ENCODE data around the gene SEMA4D.

The SEMA4D gene, protein sequence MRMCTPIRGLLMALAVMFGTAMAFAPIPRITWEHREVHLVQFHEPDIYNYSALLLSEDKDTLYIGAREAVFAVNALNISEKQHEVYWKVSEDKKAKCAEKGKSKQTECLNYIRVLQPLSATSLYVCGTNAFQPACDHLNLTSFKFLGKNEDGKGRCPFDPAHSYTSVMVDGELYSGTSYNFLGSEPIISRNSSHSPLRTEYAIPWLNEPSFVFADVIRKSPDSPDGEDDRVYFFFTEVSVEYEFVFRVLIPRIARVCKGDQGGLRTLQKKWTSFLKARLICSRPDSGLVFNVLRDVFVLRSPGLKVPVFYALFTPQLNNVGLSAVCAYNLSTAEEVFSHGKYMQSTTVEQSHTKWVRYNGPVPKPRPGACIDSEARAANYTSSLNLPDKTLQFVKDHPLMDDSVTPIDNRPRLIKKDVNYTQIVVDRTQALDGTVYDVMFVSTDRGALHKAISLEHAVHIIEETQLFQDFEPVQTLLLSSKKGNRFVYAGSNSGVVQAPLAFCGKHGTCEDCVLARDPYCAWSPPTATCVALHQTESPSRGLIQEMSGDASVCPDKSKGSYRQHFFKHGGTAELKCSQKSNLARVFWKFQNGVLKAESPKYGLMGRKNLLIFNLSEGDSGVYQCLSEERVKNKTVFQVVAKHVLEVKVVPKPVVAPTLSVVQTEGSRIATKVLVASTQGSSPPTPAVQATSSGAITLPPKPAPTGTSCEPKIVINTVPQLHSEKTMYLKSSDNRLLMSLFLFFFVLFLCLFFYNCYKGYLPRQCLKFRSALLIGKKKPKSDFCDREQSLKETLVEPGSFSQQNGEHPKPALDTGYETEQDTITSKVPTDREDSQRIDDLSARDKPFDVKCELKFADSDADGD

DNA sequence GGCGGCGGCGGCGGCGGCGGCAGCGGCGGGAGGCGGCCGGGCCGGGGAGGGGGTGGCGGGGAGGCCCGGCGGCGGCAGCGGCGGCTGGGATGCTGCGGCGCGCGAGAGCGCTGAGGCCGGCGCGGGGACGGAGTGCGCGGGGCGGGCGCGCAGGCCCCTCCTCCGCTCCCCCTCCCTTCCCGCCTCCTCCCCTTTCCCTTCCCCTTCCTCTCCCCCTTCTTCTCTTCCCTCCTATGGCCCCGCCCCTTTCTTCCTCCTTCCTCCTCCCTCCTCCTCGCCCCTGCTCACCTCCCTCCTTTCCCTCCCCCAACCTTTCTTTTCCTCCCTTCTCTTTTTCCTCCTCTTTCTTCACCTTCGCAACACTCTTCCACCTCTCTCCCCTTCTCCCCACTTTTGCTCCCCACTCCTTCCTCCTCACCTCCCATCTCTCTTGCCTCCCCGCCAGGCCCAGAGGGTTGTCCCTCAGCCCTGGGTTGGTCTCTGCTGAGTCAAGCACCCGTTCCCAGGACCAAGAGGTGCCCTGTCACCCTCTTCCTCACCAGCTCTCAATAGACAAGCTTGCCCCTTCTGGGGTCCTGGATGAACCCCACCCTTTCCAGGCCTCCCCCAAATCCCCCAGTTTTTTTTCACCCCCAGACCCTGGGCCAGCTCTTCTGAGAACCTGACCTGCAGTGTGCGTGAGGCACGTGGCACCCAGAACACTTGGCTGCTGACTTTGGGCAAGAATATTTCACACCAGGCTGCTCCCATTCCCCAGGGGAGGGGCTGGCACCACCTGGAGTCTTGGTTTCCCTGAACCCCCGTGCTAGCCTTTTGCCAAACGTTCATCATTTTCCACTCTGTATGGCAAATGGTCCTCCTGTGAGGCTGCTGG, at the start of gene SEMA4D:
Gene SEMA4D, minus strand, starts transcription at position 136 of the 874 bp plus-strand sequence. CDS start 92,657 bp downstream, outside the sequence.
- peak within 1 kb of the TSS; percentile 40 for H3K27ac ChIP-seq
- no peak for TF ChIP-seq ZFX (IDR thresholded peaks at IDR 0.05; ENCODE audit: borderline replicate concordance)
- TF ChIP-seq, protein P1, sequence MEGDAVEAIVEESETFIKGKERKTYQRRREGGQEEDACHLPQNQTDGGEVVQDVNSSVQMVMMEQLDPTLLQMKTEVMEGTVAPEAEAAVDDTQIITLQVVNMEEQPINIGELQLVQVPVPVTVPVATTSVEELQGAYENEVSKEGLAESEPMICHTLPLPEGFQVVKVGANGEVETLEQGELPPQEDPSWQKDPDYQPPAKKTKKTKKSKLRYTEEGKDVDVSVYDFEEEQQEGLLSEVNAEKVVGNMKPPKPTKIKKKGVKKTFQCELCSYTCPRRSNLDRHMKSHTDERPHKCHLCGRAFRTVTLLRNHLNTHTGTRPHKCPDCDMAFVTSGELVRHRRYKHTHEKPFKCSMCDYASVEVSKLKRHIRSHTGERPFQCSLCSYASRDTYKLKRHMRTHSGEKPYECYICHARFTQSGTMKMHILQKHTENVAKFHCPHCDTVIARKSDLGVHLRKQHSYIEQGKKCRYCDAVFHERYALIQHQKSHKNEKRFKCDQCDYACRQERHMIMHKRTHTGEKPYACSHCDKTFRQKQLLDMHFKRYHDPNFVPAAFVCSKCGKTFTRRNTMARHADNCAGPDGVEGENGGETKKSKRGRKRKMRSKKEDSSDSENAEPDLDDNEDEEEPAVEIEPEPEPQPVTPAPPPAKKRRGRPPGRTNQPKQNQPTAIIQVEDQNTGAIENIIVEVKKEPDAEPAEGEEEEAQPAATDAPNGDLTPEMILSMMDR (IDR thresholded peaks at IDR 0.05), result no peak

DNA sequence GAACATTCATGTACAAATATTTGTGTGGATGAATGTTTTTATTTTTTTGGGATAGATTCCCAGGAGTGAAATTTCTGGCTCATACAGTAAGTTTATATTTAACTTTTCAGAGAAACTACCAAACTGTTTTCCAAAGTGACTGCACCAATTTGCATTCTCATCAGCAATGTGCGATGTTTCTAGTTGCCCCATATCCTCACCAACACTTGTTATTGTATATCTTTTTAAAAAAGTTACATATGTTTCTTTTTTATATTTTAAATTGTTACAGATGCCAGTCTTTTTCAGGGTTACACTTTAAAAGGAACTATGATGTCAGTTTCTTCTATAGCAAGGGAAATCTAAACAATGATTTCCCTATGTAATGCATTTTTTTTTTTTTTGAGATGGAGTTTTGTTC, 49.1 kb upstream of the SEMA4D start:
- TF ChIP-seq, protein P1 (IDR thresholded peaks at IDR 0.05), result no peak
- no peak for TF ChIP-seq ZFX (IDR thresholded peaks at IDR 0.05; ENCODE audit: borderline replicate concordance)
- no peak overlapping the region for H3K27ac ChIP-seq

GRCh38 chr9:89544279-89544661, 46.4 kb upstream of the SEMA4D start:
- no peak overlapping the region for H3K27ac ChIP-seq
- TF ChIP-seq, protein P1 (IDR thresholded peaks at IDR 0.05), result no peak
- TF ChIP-seq ZFX (IDR thresholded peaks at IDR 0.05; ENCODE audit: borderline replicate concordance), result no peak

DNA sequence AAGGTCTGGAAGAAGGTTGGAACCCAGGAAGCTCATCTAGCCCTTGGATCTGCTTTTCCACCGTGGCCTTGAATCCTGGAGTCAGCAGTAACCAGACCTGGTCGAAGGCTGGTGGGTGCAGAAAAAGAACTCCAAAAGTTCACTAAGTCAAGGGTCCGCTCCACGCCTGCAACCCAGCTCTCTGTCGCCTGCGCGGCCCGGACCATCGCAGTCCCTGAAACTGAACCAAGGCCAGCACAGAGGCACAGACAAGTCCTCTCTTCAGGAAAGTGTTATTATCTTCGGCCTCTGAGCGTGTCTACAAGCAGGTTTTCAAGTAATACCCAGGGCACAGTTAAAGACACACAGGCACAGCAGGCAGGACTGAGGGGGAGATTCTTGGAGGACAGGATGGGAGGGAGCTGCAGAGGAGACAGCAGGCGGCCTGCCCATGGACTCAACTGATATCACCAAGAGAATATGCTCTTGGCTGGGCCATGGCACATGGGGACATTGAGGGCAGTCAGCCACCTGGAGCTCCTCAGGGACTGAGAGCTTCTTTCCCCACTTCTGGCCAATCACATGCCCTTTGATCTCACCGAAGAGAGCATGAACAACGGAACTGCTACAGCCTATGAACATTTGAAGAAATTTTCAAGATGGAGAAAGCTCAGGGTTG, 45.8 kb upstream of the SEMA4D start:
- TF ChIP-seq ZFX (IDR thresholded peaks at IDR 0.05; ENCODE audit: borderline replicate concordance), result no peak
- TF ChIP-seq, protein P1 (IDR thresholded peaks at IDR 0.05), result no peak

GRCh38 chr9:89543111-89543510, 45.2 kb upstream of the SEMA4D start:
- no peak overlapping the region for H3K27ac ChIP-seq
- TF ChIP-seq ZFX (IDR thresholded peaks at IDR 0.05; ENCODE audit: borderline replicate concordance), result no peak
- TF ChIP-seq, protein P1 (IDR thresholded peaks at IDR 0.05), result no peak

More for the DNA sequence above, 45.8 kb upstream of the SEMA4D start:
- H3K27ac ChIP-seq, result no peak overlapping the region

GRCh38 chr9:89542401-89543021, 44.6 kb upstream of the SEMA4D start:
- TF ChIP-seq ZFX (IDR thresholded peaks at IDR 0.05; ENCODE audit: borderline replicate concordance), result no peak
- TF ChIP-seq, protein P1 (IDR thresholded peaks at IDR 0.05), result no peak

More at GRCh38 chr9:89542401-89543021, 44.6 kb upstream of the SEMA4D start:
- H3K27ac ChIP-seq, result no peak overlapping the region
